GM21360 (cell line): ENCODE measurements around the gene DOCK4.

ENCODE experiments used
- ATAC-seq: cut with Tn5 transposase; IDR thresholded peaks from one replicate; pipeline ENCODE4 v1.9.1; 2021; ENCODE audit warnings: mild to moderate bottlenecking, moderate library complexity; ENCODE audit not compliant: unreplicated experiment

Gene DOCK4

DNA sequence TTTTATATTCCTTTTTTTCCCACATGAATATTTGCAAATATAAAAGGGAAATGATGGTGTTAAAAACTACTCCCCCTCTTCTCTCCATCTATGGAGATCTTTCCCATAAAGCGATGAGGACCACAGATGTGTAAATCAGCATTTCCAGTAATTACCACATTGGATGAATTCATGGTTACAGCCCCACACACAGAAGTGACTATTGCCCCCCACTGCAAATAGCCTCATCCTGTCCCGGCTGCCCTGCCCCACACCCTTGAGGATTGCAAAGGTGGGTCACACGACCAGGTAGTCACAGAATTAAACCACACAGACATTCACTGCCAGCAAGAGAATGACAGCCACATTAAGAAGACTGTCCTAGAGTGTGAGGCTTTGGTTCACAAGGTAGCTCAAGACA is 145.1 kb downstream of the DOCK4 start:
- ATAC-seq = no peak

DNA sequence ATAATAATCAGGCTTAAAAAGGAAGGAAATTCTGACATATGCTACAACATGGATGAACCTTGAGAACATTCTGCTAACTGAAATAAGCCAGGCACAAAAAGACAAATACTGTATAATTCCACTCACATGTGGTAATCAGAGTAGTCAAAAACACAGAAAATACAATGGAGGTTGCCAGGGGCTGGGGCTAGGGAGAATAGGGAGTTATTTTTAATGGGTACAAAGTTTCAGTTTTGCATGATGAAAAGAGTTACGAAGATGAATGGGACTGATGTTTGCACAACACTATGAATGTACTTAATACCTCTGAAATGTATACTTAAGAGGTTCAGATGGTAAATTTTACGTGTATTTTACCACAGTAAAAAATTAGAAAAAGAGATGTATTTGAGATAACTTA is 145.6 kb downstream of the DOCK4 start:
- no peak for ATAC-seq

DNA sequence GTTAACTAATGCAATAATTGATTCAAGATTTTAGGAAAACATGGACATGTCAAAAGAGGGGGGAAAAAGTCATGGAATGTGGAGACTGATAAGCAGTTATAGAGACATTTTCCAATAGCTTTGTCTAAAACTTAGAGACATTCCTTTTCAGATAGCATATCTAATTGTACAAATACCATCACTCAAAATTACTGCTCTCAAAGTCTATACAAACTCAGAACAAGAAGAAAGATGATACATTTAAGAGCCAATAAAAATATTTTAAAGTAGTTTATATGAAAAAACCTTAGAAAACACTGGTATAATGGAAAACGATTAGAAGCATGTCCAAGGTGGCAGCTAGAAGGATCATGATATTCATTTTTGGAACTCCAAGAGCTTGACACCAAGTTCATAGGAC is 146.5 kb downstream of the DOCK4 start:
- ATAC-seq = no peak

DNA sequence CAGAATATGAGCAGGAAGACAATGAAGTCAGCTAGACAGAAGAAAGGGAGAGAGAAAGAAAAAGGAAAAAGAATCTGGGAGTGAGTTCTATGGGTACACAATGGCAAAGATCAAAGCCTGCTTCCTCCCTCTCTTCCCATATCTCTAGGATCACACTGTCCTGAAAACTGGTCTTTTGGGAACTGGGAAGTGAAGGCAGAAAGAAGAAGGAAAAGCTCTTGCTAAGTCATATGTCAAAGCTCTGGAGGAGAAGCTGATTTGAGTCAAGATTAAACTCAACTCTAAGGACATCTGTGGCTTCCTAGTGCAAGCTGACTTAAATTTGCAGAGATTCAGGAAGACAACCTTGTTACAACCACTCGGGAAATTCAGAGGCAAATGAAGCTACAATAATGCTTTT is 147.5 kb downstream of the DOCK4 start:
- ATAC-seq = no peak

DNA sequence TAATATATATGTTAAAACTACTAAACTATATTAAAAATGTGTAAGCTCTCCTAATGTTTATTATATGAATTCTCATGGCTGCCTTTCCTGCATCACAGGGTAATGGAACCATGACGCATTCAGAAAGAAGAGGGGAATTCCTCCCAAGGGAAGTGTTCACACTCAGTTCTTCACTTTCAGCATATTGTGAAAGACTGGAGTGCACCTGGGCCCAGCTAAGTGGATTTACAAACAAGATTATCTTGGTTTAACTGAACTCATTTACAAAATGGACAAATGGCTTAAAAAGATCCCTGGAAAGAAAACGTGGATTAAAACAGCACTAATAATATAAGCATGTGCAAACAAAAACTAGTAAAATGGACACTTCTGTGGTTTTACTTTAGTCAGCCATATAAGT is 149.8 kb downstream of the DOCK4 start:
- peak; percentile 88 for ATAC-seq

DNA sequence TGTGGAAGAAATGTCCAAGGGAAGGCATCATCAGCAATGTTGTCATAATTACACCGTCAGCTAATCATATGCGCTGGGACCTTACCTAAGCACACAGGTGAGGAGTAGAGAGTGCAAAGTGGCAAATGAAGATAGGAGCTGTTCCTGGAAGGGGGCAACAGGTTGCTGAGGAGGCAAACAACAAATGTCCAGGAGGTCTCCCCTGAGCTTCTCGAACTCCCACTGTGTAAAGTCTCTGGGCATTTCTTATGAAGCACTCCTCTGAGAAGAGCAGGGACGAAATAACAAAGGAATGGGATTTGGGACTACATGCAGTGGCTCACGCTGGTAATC is 152.5 kb downstream of the DOCK4 start:
- no peak for ATAC-seq

DNA sequence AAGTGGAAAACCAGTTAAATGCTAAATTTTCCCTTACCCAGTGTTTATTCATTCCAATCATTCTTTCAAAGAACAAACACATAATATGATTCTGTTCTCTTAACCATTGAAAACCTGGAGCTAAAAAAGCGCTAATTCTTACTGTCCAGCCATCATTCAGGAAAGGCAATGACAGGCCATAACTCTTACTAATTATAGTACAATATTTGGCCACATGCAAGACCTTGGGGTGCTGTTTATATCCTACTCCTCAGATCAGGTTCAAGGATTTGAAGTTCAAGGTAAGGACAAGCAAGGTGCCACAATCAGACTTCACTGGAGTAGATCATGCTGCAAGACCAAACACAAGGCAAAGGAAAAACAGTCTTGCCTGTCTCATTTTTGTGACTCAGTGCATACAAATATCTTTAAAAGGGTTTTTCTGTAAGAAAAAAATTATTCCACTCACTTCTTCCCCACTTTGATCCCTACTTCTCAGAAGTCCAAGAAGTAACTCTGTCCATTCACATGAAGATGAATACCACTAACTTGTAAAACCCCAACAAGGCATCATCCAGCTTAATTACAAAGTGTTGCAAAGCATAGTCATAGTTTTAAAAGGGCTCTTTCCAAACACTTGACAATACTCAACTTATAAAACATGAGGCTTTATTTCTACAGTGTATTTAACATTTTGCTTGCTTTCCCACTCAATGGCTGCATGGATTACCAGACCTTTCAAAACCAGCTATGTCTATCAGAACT is 153.0 kb downstream of the DOCK4 start:
- no peak for ATAC-seq

DNA sequence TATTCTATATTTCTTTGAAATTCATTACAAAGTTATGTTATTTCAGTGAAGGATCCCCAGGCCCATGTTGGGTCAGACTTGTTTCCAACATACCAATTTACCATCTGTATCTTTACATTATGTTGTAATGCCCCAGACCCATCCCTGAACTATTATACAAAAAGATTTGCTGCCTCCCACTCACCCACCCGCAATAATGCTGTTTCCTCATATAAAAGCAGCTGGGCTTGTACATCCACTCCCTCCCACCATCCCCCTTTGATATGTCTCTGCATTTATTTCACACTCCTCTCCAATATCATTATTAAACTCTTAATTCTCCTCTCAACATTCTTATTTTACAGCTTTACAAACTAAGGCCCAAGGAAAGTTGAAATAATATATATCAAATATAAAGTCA is 153.7 kb downstream of the DOCK4 start:
- no peak for ATAC-seq

DNA sequence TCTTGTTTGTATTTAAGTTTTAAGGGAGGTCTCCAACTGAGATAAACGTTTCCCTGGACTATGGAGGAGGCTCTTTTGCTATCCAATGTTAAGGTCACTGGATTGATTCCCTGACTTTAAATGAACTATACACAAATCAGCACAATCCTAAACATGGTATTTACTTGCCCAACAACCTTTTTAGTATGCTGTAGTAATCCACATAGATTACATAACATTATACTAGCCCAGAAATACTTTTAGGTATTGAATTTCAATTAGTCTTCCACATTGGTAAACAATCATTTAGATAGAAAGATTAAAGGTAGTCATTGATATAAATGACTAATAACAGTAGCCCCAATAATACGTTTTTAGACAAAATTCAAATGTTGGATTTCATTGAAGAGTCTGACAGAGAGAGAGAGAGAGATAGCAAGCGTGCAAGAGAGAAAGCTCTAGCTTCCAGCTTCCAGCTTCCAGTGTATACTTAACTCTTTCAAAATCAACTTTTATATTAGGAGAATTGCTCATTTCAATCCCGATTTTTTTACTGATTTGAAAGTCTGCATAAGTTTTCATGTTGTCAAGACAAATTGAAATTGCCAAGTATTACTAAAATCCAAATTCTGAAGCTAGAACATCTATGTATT is 155.8 kb downstream of the DOCK4 start:
- ATAC-seq = no peak

DNA sequence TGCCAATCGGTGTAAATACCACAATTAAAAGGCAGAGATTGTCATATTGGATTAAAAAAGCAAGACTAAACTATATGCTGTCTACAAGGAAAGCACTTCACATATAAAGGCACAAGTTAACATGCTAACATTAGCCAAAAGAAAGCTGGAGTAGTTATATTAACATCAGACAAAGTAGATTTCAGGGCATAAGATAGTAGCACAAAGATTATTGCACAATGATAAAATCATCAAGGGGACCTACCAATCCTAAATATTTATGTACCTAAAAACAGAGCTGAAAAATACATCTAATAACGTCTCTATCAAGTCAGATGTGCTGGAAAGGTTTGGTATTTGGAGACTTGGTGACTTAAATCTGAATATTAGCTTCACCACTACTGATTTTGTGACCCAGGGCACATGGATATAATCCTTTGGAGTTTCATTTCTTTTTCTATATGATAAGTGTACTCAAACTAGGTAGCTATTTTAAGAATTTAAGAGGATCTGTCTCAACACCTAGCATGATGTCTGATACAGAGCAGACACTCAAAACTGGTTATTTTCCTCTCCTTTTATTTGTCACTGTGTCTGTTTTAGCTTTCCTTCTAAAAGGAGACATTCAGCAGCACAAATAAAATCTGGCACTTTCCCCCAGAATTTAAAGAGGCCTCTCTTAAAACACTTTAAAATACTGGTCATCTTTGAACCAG is 156.5 kb downstream of the DOCK4 start:
- no peak for ATAC-seq

DNA sequence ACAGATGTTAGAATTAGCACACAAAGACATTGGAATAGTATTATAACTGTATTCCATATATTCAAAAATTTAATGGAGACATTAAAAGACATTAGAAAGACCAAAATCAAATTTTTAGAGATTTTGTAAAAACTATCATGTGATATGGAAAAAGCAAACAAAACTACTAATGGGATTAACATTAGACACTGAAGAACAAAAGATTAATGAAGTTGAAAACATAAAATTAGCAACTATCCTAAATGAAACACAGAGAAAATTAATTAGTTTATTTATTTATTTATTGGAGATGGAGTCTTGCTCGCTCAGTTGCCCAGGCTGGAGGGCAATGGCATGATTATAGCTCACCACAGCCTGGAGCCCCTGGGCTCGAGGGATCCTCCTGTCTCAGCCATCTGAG is 158.8 kb downstream of the DOCK4 start:
- ATAC-seq = no peak

DNA sequence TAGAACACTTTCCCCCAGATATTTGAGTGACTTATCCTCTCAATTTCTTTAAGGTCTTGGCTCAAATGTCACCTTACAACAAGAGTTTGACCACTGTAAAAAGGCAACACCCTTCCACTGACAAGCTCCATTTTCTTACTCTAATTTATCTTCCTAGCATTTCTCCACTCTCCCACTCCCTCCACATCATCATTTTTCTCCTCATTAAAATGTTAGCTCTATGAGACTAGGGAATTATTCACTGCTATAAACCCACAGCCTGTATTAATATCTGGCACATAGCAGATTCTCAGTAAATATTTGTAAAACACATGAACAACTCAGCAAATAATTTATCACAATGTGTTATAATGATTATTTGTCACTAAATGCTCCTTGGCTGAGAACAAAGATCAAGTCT is 161.0 kb downstream of the DOCK4 start:
- ATAC-seq = no peak

DNA sequence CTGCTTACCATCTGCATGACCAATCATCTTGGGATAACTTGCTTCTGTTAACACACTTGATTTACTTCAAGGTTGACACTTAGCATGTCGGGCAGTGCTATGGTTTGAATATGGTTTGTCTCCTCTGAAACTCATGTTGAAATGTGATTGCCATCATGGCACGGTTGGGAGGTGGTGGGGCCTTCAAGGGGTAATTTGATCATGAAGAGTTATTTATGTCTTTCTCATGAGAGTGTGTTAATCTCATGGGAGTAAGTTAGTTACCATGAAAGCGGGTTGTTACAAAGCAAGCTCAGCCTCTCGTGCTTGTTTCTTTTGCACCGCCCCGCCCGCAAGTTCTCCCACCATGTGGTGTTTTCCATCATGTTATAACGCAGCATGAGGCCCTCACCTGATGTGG is 163.6 kb downstream of the DOCK4 start:
- no peak for ATAC-seq

DNA sequence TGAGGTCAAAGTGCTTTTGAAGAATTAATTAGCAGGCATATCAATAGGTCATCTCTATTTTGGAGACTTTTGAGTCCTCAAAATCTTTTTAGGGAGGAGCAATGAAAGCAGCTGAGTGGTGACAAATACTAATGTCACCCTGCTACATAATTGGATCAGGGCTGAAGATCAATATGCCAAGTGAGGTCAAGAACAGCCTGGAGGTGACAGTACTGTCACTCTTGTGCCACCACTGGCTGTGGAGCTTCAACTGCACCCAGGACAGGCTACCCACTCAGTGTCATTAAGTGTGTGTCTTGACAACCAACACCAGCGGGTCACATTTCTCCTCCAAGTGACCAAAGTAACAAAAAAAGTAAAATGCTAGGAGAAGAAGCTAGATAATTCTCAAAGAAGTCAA is 167.8 kb downstream of the DOCK4 start:
- ATAC-seq = no peak

DNA sequence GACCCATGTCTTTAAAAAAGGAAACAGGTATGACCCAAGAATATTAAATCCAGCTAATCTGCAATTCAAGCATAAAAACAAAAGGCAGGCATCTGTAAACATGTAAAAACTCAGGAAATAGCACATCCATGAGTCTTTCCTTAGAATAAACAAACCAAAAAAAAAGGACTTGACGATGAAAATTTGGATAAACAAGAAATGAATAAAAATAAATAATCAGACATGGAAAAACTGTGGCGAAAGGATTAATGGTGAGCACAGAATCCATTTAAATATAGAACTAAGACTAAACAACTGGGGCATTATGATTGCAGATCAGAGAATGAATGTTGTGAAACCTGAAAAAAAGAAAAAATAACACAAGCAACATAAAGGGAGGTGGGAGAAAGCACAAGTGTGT is 170.1 kb downstream of the DOCK4 start:
- no peak for ATAC-seq

DNA sequence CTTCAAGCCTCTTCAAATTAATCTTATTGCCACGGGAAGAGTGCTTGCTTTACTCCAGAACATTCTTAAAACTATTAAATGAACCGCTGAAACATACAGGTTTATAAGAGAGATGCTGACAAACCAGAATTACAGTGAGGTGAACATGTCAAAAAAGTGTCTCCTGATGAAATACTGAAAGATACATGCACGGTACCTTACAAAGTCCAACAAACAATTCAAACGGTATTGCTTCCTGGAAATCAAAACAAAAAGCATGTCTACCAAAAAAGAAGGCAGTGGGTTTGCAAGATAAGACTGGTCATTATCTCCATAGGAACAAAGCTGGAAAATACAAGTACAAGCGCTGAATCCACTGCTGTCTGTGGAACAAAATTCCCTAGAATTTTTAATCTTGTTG is 174.5 kb downstream of the DOCK4 start:
- ATAC-seq = no peak

DNA sequence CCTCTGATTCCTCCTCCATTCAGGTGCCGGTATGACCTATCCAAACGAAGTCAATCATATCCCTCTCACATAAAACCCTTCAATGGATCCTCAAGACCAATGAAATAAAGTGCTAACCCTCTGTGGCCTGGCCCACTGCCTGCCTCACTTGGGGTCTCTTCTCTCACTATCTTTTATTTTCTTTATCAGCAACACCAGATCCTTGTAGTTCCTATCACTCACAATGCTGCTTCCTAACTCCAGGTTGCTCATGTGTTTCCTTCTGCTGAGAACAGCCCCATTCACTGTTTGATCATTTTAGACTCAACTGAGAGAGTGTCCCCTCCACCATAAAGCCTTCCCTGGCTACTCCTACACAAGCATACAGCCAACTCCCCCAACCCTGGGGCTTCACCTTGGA is 180.6 kb downstream of the DOCK4 start:
- no peak for ATAC-seq

DNA sequence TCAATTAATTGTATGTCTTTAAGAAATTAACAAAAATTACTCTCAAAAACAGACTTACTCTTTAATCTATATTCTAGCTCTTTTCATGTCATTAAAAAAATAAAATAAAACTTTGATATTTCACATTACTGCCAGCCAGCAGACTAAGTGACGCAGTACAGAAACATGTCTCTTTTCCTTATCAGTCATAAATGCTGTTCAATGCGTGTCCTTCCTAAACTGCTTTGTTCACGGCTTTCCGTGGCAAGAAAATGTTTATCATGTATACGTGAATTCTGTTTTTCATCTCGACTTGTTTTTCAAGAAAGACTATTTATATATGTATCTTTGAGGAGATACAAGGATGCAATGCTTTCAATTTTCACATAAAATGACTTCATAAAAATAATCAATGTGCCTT is 182.4 kb downstream of the DOCK4 start:
- ATAC-seq = no peak

DNA sequence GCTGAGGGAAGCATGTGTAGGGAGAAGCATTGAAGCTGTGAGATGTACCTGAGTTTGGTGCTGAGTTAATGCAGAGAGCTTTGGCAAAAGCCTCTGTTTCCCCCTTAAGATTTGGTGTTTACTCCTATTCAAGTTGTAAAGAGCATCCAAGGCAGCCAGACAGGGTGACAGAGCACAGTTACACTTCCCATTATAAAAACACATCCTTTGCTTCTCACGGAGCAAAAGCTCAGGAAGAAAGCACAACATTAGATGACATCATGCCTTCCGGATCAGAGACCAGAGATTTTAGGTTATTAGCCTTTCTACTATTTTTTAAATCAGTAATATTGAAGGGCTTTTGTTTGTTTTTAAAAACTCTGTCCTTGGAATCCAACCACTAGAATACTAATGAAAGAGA is 182.9 kb downstream of the DOCK4 start:
- no peak for ATAC-seq

DNA sequence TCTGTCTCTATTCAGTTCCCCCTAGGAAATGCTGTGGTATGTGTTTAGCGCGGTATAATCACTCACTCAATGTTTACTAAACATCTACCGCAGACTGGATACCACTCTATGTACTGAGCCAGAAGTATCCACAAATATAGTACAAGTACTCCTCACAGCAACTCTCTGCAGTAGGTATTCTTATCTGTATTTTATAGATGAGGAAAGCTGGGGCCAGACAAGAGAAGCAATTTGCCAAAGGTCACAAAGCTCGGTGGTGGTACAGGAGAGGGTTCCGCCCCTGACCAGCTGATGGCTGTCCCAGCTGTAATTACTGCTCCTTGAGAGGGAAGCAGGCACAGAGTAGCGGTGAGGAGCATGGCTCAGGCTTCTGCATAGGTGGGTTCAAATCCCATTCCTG is 184.1 kb downstream of the DOCK4 start:
- ATAC-seq = no peak

DNA sequence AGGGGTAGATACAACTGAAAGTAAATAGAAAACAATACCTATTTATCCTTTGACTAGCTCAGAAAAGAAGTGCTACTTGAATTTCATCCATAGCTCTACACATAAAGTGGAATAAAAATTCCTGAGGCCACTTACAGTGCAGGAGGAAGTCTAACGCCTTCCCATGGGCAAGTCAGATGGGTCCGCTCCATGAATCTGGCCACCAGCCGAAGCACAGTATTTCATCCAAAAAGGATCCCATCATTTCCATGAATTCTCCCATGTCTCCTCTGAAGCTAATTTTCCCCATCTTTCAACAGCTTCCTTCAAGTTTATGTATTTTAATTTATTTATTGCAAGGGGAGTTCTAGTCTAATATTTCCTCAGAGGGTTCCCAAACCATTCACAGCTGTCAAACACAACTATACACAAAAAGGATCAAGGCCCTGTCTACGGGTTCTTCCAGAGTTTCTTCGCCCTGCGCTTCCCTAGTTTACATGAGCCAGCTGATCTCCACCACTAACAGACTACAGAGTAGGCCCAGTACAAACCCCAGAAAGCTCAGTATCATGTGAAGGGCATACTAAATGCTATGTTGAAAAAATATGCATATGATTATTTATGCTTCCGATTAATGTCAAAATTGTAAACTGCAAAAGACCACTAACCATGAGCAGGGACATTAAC is 184.7 kb downstream of the DOCK4 start:
- no peak for ATAC-seq

DNA sequence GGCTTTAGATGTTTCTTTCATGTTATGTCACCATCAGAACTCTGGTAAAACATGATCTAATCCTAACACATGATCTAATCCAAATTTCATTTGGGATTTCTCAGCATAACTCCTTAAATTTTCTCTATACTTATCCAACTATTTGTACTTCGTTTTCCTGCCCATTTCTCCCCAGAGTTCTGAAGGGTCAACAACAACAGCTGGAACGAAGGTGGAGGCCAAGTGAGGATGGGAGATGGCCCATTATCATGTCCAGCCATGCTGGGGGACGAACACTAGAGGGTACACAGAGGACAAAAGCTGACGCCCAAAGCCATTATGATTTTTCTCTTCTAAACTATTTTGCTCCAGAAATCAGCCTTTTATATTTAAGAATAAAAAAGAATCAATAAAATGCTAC is 185.4 kb downstream of the DOCK4 start:
- no peak for ATAC-seq
